Panc1 (cell line): ENCODE data around the gene TMEM175. TPM values are rescaled to one million over a fixed set of nuclear protein-coding genes. Genes with fewer than 3 reads are reported as not detected.

ENCODE experiments used
- ATAC-seq: fragments of 200-7000 bp; cut with Tn5 transposase; 2 replicates; pipeline ENCODE4 v1.9.1; 2020; ENCODE audit warnings: mild to moderate bottlenecking, moderate library complexity
- BruUV-seq: library from RNA; stranded (reverse); fragments of 400-500 nt; replicated peaks from 2 replicates; lab custom pipeline; 2021; lab: Mats Ljungman, UMichigan
- CTCF ChIA-PET: fragments of 300-600 bp; sonication (Branson Sonifier 250); formaldehyde crosslinking; loops from one replicate; lab custom pipeline; 2022; ENCODE audit warnings: antibody characterized with exemption; lab: Charles Lee
- POLR2A ChIA-PET: fragments of 300-600 bp; sonication (Branson Sonifier 250); formaldehyde crosslinking; loops from one replicate; lab custom pipeline; 2022; ENCODE audit warnings: antibody characterized with exemption; lab: Charles Lee
- DNase-seq: peaks from one replicate; pipeline ENCODE4 v3.0.0-alpha.2; 2010; ENCODE audit warnings: low read depth, low spot score
- H3K27ac ChIP-seq: 2 replicates; pipeline ENCODE4 v1.5.1; 2011; ENCODE audit warnings: mild to moderate bottlenecking, low read length, inconsistent platforms
- H3K27me3 ChIP-seq: fragments of 200-500 bp; sonication (Bioruptor generic); 2 replicates; pipeline ENCODE4 v1.6.0; 2014; ENCODE audit warnings: low read length, inconsistent platforms; ENCODE audit not compliant: control insufficient read depth, insufficient read depth
- H3K36me3 ChIP-seq: fragments of 200-500 bp; sonication (Bioruptor generic); 2 replicates; pipeline ENCODE4 v1.5.1; 2014; ENCODE audit warnings: inconsistent platforms, mild to moderate bottlenecking, low read length, moderate library complexity; ENCODE audit not compliant: control insufficient read depth, insufficient read depth
- H3K4me1 ChIP-seq: 2 replicates; pipeline ENCODE4 v1.5.1; 2011; ENCODE audit warnings: inconsistent platforms, mild to moderate bottlenecking, low read length, moderate library complexity; ENCODE audit not compliant: control insufficient read depth, insufficient read depth
- H3K4me3 ChIP-seq, 2 experiments: 2 replicates each; pipeline ENCODE4 v1.5.1; 2011 to 2012; ENCODE audit warnings: low read depth in 2 of 2, low read length in 2 of 2, mild to moderate bottlenecking in 2 of 2, inconsistent platforms in 1 of 2, moderate library complexity in 1 of 2
- H3K9me3 ChIP-seq: fragments of 200-500 bp; sonication (Bioruptor generic); 2 replicates; pipeline ENCODE4 v1.5.1; 2014; ENCODE audit warnings: low read depth, mild to moderate bottlenecking, inconsistent platforms, low read length, moderate library complexity; ENCODE audit not compliant: control insufficient read depth, insufficient read depth
- CTCF ChIP-seq: fragments of 450-650 bp; IDR thresholded peaks from 2 replicates; pipeline ENCODE4 v1.5.1; 2017; ENCODE audit warnings: mild to moderate bottlenecking
- POLR2AphosphoS5 ChIP-seq: IDR thresholded peaks from 2 replicates; pipeline ENCODE4 v1.6.1; 2012; ENCODE audit warnings: mild to moderate bottlenecking, low read depth, low read length, moderate library complexity
- REST ChIP-seq, 2 experiments: IDR thresholded peaks; 2 replicates each; pipeline ENCODE4 v1.6.1; 2011 to 2012; ENCODE audit warnings: low read depth in 2 of 2, control low read depth in 1 of 2, low read length in 1 of 2, mild to moderate bottlenecking in 1 of 2, moderate library complexity in 1 of 2; ENCODE audit not compliant: insufficient read depth in 1 of 2
- SIN3A ChIP-seq: IDR thresholded peaks from 2 replicates; pipeline ENCODE4 v1.6.1; 2012; ENCODE audit warnings: low read depth, mild to moderate bottlenecking, low read length, moderate library complexity, borderline replicate concordance; ENCODE audit not compliant: insufficient read depth
- TCF7L2 ChIP-seq: IDR thresholded peaks from 2 replicates; pipeline ENCODE4 v1.6.1; 2011; ENCODE audit warnings: mild to moderate bottlenecking, low read depth, low read length, inconsistent platforms
- in situ Hi-C: cut with HindIII; loops from 2 replicates; pipeline ENCODE4 v1.10.0; 2016; ENCODE audit warnings: low sequenced_read_pairs, low pct_unique_long_range_greater_than_20kb
- intact Hi-C: fragments of 100-400 bp; cut with micrococcal nuclease; formaldehyde crosslinking; loops from one replicate; pipeline ENCODE4 v1.10.0; 2022; ENCODE audit not compliant: unreplicated experiment
- total RNA-seq: library from RNA; stranded (reverse); gene quantifications from one replicate; pipeline ENCODE4 v1.2.1, GENCODE V29; 2021; ENCODE audit not compliant: unreplicated experiment

TMEM175 gene
- total RNA-seq, 1 experiment from 2014 or later: 21.8 TPM

- Histone ChIP-seq H3K4me1 (no peaks in the 10 kb centered on the region), H3K9me3 (no peaks in the 10 kb centered on the region), H3K27ac (no peak overlapping the region), H3K27me3 (no peaks in the 10 kb centered on the region), H3K4me3 (no peak overlapping the region), H3K36me3 (no peaks in the 10 kb centered on the region)
- ChIA-PET POLR2A (interaction anchor here (0.6 kb wide), 1 partner anchor 10 kb away, joined by 5 read pairs; no protein-coding TSS in a partner anchor), CTCF (no interaction called here)
- intact Hi-C loops (no loop called here), in situ Hi-C loops (no loop called here)
- DNase-seq: no peak
- BruUV-seq: no TSS peak
- ATAC-seq: no peak
- TF ChIP-seq REST (IDR thresholded peaks at IDR 0.05; ENCODE audit: insufficient read depth in 1 of 2, low read depth in 2 of 2, low read length in 1 of 2) (no peak), SIN3A (no peak), POLR2AphosphoS5 (no peak), TCF7L2 (no peak), CTCF (no peak)
Observed at GRCh38 chr4:946517-947471, 14.5 kb downstream of the TMEM175 start.

- no peaks in the 10 kb centered on the region for H3K36me3 ChIP-seq
- intact Hi-C loops (no loop called here), in situ Hi-C loops (no loop called here)
- H3K4me1 ChIP-seq: no peaks in the 10 kb centered on the region
- H3K9me3 ChIP-seq: no peaks in the 10 kb centered on the region
- no peaks in the 10 kb centered on the region for H3K27me3 ChIP-seq
- no TSS peak for BruUV-seq
- no peak overlapping the region for H3K4me3 ChIP-seq
- POLR2A ChIA-PET: no interaction called here
- ATAC-seq (no peak), DNase-seq (no peak)
- TF ChIP-seq SIN3A (no peak), CTCF (no peak), TCF7L2 (no peak), REST (IDR thresholded peaks at IDR 0.05; ENCODE audit: insufficient read depth in 1 of 2, low read depth in 2 of 2, low read length in 1 of 2) (no peak), POLR2AphosphoS5 (no peak)
- CTCF ChIA-PET: no interaction called here
- no peak overlapping the region for H3K27ac ChIP-seq
Observed at GRCh38 chr4:947491-947971, 15.3 kb downstream of the TMEM175 start.
